OCI-LY1 (cell line): ENCODE measurements around the gene RABL6.

ENCODE experiments used
- CTCF ChIP-seq: fragments of 200-600 bp; sonication (generic), shearing (Covaris generic); IDR thresholded peaks from 2 replicates; pipeline ENCODE4 v1.5.1; 2017; ENCODE audit warnings: mild to moderate bottlenecking, antibody characterized with exemption, low read length, moderate library complexity, mixed read lengths
- EZH2 ChIP-seq: fragments of 200-600 bp; sonication (generic), shearing (Covaris generic); IDR thresholded peaks from 2 replicates; pipeline ENCODE4 v1.8.0; 2017; ENCODE audit warnings: borderline replicate concordance, mixed run types, mild to moderate bottlenecking, antibody characterized with exemption, low read length, moderate library complexity, mixed read lengths

- TF ChIP-seq CTCF (no peak), EZH2 (no peak)
These were observed 67.4 kb downstream of the RABL6 start for GRCh38 chr9:136875155-136875554.
